NT2/D1 (cell line): ENCODE results near the gene DLG3.

Experiments
- SUZ12 ChIP-seq: IDR thresholded peaks from 2 replicates; pipeline ENCODE4 v1.6.1; 2011; ENCODE audit not compliant: insufficient read length, insufficient read depth; ENCODE audit errors: extremely low read depth
- YY1 ChIP-seq: IDR thresholded peaks from 2 replicates; pipeline ENCODE4 v1.6.1; 2011; ENCODE audit not compliant: insufficient read length, insufficient read depth
- ZNF274 ChIP-seq: IDR thresholded peaks from 2 replicates; pipeline ENCODE4 v1.6.1; 2011; ENCODE audit warnings: mild to moderate bottlenecking, low read depth, low read length

- no peak for TF ChIP-seq ZNF274
- TF ChIP-seq SUZ12: no peak
- TF ChIP-seq YY1: no peak
Measured at GRCh38 chrX:70455366-70456202, 10.9 kb downstream of the DLG3 start.
